ENCODE results near the gene VAV1.

DNA sequence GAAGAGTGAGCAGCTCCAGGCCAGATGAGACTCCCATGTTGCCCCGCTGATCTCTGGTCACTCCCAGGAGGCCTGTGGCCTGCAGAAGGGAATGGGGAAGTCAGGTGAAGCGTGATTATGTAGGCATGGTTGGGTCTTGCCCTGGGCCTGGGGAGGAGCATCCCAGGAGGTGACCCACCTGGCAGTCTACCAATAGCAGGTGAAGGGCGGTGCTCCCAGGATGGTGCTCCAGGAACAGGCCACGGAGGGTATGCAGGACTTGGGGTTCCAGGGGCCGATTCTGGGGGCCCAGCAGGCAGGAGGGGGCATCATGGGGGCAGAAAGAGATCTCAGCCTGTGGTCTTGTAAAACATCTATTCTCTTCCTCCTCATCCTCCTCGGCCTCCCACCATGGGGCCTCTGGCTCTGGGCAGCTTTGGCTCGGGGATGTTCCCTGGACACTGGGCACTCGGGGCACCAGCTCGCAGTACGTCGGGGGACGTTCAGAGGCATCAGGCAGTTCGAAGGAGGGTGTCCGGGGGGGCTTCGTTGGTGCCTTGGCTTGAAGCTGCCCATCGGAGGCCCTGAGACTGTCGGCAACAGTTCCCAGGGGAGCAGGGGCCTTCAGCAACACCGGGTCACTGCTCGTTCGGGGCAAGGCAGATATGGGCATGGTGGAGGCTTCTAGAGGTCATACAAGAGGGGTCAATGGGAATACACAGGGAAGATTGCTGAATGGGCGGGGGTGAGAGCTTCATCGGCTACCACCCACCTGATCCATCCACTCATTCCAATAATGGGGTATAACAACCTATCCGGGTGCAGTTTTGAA is 17.6 kb upstream of the VAV1 start:
- no peak for TF ChIP-seq ZFX (IDR thresholded peaks at IDR 0.05; ENCODE audit: borderline replicate concordance)
- TF ChIP-seq CTCF (IDR thresholded peaks at IDR 0.05), result no peak
